Stimulated activated CD8-positive, alpha-beta memory T cell treated with anti-CD3 and anti-CD28 coated beads, Interleukin-12 subunit alpha, Interleukin-12 subunit beta, amount 100 ng/mL, for 1 hour (primary cell): ENCODE measurements around the gene HBZ.
"Not testable (repeated sequence)": the region's sequence is repeated elsewhere in the genome, so short reads cannot be mapped to it uniquely, and the experiment has no call there.

ENCODE experiments used
- DNase-seq: peaks from one replicate; pipeline ENCODE4 v3.0.0-alpha.2; 2020; ENCODE audit warnings: low read depth

HBZ gene

GRCh38 chr16:164827-165538 is 12.5 kb downstream of the HBZ start:
- no peak for DNase-seq

- no peak for DNase-seq
Observed at GRCh38 chr16:165539-166374, 13.3 kb downstream of the HBZ start, which contains the start of gene HBM. Gene HBM (plus strand): TSS chr16:165978. CDS start chr16:165998, 20 bp downstream.

DNA sequence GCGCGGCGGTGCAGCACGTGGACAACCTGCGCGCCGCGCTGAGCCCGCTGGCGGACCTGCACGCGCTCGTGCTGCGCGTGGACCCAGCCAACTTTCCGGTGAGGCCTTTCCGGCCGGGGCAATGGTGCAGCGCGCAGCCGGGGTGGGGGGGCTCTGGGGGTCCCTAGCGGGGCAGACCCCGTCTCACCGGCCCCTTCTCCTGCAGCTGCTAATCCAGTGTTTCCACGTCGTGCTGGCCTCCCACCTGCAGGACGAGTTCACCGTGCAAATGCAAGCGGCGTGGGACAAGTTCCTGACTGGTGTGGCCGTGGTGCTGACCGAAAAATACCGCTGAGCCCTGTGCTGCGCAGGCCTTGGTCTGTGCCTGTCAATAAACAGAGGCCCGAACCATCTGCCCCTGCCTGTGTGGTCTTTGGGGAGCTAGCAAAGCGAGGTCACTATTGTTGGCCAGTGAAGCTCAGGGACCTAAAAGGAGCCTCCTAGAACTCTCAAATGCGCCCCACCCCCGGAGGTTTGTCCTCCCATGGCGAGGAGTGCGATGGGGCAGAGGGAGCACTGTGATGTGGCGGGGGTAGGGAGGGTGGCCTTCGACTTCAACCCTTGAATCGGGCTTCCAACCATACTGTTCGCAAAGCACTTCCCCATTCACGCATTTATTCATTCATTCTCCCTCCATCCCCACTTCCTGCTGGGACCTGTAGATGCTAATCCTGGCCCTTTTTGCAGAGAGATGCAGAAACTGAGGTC is 14.1 kb downstream of the HBZ start:
- DNase-seq: no peak

DNA sequence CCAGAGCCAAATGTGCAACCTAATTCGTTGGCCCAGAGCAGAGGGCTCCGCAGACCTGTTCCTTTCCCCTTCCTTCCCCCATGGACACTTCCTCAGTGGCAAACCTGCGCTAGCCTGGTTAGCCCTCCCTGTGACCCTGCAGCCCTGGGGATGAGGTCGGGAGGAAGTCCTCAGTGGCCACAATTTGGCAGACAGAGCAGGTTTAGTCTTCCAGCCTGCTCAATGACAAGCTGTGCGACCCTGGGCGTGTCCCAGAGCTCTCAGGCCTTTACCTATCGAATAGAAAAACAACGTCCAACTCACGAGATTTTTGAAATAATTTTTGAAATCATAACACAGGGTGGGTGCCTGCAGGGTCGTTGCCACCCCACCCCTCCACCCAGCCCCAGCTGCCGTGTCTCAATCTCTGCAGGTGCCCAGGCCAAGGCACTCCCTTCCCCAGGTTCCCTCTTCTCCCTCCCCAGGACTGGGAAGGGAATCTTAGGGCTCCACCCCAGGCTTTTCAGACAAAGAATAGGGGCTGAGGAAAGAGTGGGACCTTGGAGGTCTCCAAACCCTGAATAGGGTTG is 14.8 kb downstream of the HBZ start:
- DNase-seq: no peak

DNA sequence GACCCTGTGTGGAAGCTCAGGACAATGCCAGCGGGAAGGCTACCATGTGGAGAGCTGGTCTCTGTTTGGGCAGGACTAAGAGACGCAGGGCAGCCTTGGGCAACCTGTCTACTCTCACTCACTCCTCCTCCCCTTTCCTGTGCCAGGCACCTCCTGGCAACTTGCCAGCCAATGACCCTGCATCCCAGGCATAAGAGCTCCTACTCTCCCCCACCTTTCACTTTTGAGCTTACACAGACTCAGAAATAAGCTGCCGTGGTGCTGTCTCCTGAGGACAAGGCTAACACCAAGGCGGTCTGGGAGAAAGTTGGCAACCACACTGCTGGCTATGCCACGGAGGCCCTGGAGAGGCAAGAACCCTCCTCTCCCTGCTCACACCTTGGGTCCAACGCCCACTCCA is 16.0 kb downstream of the HBZ start:
- DNase-seq: no peak

GRCh38 chr16:169014-169413 is 16.6 kb downstream of the HBZ start:
- no peak for DNase-seq

DNA sequence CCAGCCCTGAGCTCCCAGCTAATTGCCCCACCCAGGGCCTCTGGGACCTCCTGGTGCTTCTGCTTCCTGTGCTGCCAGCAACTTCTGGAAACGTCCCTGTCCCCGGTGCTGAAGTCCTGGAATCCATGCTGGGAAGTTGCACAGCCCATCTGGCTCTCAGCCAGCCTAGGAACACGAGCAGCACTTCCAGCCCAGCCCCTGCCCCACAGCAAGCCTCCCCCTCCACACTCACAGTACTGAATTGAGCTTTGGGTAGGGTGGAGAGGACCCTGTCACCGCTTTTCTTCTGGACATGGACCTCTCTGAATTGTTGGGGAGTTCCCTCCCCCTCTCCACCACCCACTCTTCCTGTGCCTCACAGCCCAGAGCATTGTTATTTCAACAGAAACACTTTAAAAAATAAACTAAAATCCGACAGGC is 17.7 kb downstream of the HBZ start:
- DNase-seq: not testable (repeated sequence)

DNA sequence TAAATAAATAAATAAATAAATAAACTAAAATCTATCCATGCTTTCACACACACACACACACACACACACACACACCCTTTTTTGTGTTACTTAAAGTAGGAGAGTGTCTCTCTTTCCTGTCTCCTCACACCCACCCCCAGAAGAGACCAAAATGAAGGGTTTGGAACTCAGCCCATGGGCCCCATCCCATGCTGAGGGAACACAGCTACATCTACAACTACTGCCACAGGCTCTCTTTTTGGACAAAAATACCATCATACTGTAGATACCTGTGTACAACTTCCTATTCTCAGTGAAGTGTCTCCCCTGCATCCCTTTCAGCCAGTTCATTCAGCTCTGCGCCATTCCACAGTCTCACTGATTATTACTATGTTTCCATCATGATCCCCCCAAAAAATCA is 18.3 kb downstream of the HBZ start:
- DNase-seq: no peak

- DNase-seq: not testable (repeated sequence)
Observed at GRCh38 chr16:172374-172941, 20.0 kb downstream of the HBZ start, which contains the start of gene HBA2. Gene HBA2 (plus strand): TSS chr16:172876. CDS start chr16:172913, 37 bp downstream.

DNA sequence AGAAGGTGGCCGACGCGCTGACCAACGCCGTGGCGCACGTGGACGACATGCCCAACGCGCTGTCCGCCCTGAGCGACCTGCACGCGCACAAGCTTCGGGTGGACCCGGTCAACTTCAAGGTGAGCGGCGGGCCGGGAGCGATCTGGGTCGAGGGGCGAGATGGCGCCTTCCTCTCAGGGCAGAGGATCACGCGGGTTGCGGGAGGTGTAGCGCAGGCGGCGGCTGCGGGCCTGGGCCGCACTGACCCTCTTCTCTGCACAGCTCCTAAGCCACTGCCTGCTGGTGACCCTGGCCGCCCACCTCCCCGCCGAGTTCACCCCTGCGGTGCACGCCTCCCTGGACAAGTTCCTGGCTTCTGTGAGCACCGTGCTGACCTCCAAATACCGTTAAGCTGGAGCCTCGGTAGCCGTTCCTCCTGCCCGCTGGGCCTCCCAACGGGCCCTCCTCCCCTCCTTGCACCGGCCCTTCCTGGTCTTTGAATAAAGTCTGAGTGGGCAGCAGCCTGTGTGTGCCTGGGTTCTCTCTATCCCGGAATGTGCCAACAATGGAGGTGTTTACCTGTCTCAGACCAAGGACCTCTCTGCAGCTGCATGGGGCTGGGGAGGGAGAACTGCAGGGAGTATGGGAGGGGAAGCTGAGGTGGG is 20.9 kb downstream of the HBZ start:
- DNase-seq: not testable (repeated sequence)

DNA sequence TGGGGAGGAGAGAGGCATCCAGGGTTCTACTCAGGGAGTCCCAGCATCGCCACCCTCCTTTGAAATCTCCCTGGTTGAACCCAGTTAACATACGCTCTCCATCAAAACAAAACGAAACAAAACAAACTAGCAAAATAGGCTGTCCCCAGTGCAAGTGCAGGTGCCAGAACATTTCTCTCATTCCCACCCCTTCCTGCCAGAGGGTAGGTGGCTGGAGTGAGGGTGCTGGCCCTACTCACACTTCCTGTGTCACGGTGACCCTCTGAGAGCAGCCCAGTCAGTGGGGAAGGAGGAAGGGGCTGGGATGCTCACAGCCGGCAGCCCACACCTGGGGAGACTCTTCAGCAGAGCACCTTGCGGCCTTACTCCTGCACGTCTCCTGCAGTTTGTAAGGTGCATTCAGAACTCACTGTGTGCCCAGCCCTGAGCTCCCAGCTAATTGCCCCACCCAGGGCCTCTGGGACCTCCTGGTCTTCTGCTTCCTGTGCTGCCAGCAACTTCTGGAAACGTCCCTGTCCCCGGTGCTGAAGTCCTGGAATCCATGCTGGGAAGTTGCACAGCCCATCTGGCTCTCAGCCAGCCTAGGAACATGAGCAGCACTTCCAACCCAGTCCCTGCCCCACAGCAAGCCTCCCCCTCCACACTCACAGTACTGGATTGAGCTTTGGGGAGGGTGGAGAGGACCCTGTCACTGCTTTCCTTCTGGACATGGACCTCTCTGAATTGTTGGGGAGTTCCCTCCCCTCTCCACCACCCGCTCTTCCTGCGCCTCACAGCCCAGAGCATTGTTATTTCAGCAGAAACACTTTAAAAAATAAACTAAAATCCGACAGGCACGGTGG is 21.7 kb downstream of the HBZ start:
- not testable (repeated sequence) for DNase-seq

DNA sequence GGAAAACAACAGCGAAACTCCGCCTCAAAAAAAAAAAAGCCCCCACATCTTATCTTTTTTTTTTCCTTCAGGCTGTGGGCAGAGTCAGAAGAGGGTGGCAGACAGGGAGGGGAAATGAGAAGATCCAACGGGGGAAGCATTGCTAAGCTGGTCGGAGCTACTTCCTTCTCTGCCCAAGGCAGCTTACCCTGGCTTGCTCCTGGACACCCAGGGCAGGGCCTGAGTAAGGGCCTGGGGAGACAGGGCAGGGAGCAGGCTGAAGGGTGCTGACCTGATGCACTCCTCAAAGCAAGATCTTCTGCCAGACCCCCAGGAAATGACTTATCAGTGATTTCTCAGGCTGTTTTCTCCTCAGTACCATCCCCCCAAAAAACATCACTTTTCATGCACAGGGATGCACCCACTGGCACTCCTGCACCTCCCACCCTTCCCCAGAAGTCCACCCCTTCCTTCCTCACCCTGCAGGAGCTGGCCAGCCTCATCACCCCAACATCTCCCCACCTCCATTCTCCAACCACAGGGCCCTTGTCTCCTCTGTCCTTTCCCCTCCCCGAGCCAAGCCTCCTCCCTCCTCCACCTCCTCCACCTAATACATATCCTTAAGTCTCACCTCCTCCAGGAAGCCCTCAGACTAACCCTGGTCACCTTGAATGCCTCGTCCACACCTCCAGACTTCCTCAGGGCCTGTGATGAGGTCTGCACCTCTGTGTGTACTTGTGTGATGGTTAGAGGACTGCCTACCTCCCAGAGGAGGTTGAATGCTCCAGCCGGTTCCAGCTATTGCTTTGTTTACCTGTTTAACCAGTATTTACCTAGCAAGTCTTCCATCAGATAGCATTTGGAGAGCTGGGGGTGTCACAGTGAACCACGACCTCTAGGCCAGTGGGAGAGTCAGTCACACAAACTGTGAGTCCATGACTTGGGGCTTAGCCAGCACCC is 22.8 kb downstream of the HBZ start:
- no peak for DNase-seq

- DNase-seq: not testable (repeated sequence)
Observed at GRCh38 chr16:176006-176405, 23.6 kb downstream of the HBZ start.

GRCh38 chr16:176477-177382 is 24.3 kb downstream of the HBZ start, which contains the start of gene HBA1:
Gene HBA1 (plus strand): TSS chr16:176680. CDS start chr16:176717, 37 bp downstream.
- DNase-seq: not testable (repeated sequence)

DNA sequence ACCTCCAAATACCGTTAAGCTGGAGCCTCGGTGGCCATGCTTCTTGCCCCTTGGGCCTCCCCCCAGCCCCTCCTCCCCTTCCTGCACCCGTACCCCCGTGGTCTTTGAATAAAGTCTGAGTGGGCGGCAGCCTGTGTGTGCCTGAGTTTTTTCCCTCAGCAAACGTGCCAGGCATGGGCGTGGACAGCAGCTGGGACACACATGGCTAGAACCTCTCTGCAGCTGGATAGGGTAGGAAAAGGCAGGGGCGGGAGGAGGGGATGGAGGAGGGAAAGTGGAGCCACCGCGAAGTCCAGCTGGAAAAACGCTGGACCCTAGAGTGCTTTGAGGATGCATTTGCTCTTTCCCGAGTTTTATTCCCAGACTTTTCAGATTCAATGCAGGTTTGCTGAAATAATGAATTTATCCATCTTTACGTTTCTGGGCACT is 25.0 kb downstream of the HBZ start:
- DNase-seq: no peak

GRCh38 chr16:177981-178667 is 25.7 kb downstream of the HBZ start:
- DNase-seq: no peak

DNA sequence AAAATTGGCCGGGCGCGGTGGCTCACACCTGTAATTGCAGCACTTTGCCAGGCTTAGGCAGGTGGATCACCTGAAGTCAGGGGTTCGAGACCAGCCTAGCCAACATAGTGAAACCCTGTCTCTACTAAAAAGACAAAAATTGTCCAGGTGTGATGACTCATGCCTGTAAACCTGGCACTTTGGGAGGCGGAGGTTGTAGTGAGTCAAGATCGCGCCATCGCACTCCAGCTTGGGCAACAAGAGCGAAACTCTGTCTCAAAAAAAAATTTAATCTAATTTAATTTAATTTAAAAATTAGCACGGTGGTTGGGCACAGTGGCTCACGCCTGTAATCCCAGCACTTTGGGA is 26.2 kb downstream of the HBZ start:
- no peak for DNase-seq
